ENCODE data around the gene GRIN1.

The GRIN1 gene

DNA sequence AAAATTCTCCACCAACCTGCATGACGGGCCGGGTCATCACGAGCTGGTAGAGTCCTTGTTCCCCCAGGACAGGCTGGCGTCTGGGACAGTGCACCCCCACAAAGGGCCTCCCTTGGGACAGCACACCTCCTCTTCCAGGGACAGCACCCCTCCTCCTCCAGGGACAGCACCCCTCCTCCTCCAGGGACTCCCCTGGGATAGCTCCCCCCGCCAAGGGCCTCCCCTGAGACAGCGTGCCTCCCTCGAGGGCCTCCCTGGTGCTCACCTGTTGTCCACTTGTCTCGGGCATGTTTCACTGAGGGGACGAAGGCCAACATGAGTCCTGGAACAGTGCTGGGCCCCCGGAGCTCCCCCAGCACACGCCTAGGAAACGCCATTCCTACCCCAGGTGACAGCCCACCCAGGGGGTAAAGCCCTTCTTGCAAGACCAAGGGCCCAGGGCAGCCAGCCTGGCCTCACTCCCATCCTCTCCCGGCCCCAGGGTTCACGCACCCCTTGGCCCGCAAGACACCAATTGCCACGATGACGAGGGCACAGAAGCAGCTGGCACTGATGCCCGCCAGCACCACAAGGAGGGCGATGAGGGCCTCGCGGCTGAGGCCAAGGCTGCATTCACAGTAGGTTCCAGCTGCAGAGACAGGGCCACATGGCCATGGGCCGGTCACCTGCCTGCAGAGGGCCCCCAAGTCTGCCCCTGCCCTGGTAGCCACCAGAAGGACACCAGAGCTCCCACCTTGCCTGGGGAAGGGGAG lies 32.4 kb downstream of the GRIN1 start:
- no peak overlapping the region for H3K27ac ChIP-seq
- no peaks in the 10 kb centered on the region for H3K36me3 ChIP-seq (replicated peaks)
- in situ Hi-C loops (cut with HindIII; ENCODE audit: low pct_ligation_motif_present, low sequenced_read_pairs) = no loop called here
- TF ChIP-seq, protein P1, sequence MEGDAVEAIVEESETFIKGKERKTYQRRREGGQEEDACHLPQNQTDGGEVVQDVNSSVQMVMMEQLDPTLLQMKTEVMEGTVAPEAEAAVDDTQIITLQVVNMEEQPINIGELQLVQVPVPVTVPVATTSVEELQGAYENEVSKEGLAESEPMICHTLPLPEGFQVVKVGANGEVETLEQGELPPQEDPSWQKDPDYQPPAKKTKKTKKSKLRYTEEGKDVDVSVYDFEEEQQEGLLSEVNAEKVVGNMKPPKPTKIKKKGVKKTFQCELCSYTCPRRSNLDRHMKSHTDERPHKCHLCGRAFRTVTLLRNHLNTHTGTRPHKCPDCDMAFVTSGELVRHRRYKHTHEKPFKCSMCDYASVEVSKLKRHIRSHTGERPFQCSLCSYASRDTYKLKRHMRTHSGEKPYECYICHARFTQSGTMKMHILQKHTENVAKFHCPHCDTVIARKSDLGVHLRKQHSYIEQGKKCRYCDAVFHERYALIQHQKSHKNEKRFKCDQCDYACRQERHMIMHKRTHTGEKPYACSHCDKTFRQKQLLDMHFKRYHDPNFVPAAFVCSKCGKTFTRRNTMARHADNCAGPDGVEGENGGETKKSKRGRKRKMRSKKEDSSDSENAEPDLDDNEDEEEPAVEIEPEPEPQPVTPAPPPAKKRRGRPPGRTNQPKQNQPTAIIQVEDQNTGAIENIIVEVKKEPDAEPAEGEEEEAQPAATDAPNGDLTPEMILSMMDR (IDR thresholded peaks at IDR 0.05; ENCODE audit: low read depth, low read length, missing control alignments) = no peak
- peaks cover 54% of the 10 kb centered on the region for H3K27me3 ChIP-seq (replicated peaks)
- H3K4me3 ChIP-seq (ENCODE audit: low read depth, low read length) = no peak overlapping the region
- DNase-seq = no peak

DNA sequence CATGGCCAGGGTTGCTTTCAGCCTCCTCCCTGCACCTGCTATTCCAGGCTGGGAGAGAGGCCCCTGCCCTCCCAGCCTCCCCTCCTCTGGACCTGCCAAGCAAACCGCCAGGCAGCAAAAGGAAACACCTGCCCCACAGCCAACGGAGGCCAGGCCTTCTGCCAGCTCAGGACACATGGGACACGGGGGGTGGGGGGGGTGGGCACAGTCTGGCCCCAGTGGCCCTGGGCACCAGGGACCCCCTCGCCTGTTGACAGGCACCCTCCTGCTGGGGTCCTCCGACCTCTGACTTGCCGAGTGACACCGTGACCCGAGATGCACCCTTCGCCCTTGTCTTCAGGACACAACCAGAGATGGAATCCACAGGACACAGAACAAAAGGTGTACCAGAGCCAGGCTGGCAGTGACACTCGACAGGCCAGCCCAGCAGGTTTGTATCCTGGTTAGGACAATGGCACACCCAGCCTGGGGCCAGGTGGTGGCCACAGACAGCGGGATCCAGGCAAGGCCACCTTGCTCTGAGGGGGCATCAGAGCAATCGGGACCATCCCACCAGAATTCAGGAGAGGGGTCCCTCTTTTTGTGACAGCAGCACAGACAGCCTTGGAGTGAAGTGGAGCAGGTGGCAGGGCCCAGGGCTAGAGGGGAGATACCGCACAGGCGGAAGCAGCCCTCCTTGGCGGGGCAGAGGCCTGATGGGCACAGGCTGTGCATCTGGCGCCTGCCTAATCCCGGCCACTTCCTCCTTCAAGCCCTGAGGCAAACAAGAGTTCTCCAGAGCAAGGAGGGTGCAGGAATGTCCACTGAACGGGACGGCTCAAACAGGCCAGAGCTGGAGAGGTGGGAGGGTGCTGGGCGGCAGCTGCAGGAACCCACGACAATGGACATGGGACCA lies 34.2 kb downstream of the GRIN1 start:
- no peak overlapping the region for H3K27ac ChIP-seq
- H3K27me3 ChIP-seq (replicated peaks) = peaks cover 38% of the 10 kb centered on the region
- in situ Hi-C loops (cut with HindIII; ENCODE audit: low pct_ligation_motif_present, low sequenced_read_pairs) = no loop called here
- no peak for DNase-seq
- TF ChIP-seq, protein P1 (IDR thresholded peaks at IDR 0.05; ENCODE audit: low read depth, low read length, missing control alignments) = no peak
- H3K4me3 ChIP-seq (ENCODE audit: low read depth, low read length) = no peak overlapping the region
- peaks cover 7% of the 10 kb centered on the region for H3K36me3 ChIP-seq (replicated peaks)

DNA sequence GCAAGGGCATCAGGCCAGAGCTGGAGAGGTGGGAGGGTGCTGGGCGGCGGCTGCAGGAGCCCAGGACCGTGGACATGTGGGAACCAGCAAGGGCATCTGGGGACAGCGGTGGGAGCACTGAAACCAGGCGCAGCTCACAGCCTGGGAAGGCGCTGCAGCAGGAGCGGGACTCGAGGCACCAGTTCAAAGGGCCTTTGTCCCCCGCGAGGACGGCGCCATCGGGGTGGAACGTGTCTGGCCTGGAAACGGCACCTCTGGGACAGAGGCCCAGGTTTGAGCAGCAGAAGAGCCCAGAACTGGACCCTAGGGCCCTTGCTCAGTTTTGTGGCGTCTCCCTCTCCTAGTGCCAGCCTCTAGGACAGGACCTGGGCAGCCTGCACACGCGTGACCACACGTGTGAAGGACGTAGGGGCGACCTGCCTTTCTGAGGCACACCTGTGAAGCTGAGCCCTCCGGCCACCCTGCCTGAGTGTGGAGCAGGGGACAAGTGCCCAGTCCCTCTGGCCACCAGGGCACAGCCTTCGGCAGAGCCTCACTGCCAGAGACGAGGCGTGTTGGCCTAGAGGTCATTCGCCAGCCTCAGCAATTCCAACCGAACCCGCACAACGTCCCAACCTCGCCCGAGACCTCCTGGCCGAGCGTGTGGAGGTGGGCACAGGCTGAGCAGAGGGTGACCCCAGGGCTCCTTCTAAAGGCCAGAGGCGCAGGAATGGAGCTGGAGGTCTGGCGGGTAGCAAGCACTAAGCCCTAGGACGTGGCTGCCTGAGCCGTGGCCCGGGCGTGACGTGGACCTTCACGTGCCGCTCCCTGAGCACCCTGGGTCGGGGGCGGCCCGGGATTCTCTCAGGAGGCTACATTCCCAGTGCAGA lies 35.1 kb downstream of the GRIN1 start:
- no peak overlapping the region for H3K27ac ChIP-seq
- H3K4me3 ChIP-seq (ENCODE audit: low read depth, low read length) = no peak overlapping the region
- in situ Hi-C loops (cut with HindIII; ENCODE audit: low pct_ligation_motif_present, low sequenced_read_pairs) = no loop called here
- TF ChIP-seq, protein P1 (IDR thresholded peaks at IDR 0.05; ENCODE audit: low read depth, low read length, missing control alignments) = no peak
- peaks cover 31% of the 10 kb centered on the region for H3K27me3 ChIP-seq (replicated peaks)
- DNase-seq = no peak
- peaks cover 13% of the 10 kb centered on the region for H3K36me3 ChIP-seq (replicated peaks)

DNA sequence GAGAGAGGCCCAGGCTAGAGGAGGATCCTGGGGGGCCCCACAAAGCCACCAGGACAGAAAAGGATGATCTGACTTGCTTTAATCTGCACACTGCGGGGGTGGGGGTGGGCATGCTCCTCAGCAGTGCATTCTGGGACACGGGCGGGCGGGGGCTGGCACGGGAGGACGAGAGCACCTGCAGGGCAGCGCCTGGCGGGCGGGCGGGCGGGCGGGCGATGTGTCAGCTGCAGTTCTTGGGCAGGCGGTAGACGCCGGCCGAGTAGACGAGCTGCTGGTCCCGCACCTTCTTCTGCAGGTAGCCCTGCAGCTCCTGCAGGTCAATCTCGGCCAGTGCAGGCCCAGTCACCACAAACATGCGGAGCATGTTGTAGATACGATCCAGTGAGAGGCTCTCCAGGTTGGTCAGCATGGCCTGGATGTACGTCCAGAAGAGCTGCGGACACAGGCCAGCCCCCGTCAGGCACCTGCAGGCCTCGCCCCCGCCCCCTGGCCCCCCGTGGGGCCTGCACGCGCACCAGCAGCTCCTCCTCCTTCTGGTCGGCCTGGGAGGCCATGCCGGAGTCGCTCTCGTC lies 35.9 kb downstream of the GRIN1 start:
- Histone ChIP-seq H3K4me3 (ENCODE audit: low read depth, low read length) (no peak overlapping the region), H3K27ac (no peak overlapping the region), H3K27me3 (replicated peaks) (peaks cover 23% of the 10 kb centered on the region), H3K36me3 (replicated peaks) (peaks cover 19% of the 10 kb centered on the region)
- DNase-seq = no peak
- TF ChIP-seq, protein P1 (IDR thresholded peaks at IDR 0.05; ENCODE audit: low read depth, low read length, missing control alignments) = no peak
- in situ Hi-C loops (cut with HindIII; ENCODE audit: low pct_ligation_motif_present, low sequenced_read_pairs) = no loop called here

- H3K36me3 ChIP-seq (replicated peaks) = peaks cover 24% of the 10 kb centered on the region
- peaks cover 16% of the 10 kb centered on the region for H3K27me3 ChIP-seq (replicated peaks)
- in situ Hi-C loops (cut with HindIII; ENCODE audit: low pct_ligation_motif_present, low sequenced_read_pairs) = no loop called here
- TF ChIP-seq, protein P1 (IDR thresholded peaks at IDR 0.05; ENCODE audit: low read depth, low read length, missing control alignments) = peak; percentile 38
- H3K27ac ChIP-seq = no peak overlapping the region
- H3K4me3 ChIP-seq (ENCODE audit: low read depth, low read length) = no peak overlapping the region
- DNase-seq = no peak
Observed at GRCh38 chr9:137175345-137175961, 36.5 kb downstream of the GRIN1 start.
